SK-N-SH (cell line): ENCODE results near the gene MYLK. TPM values are rescaled to one million over a fixed set of nuclear protein-coding genes. Genes with fewer than 3 reads are reported as not detected.

Experiments
- CTCF ChIA-PET: fragments of 300-600, 350-600 bp; formaldehyde crosslinking; extraction: SDS; loops from one replicate; lab custom pipeline; 2021; lab: Yijun Ruan, JAX
- POLR2A ChIA-PET: fragments of 350-600 bp; sonication (Branson Sonifier 250); formaldehyde crosslinking; extraction: SDS; loops from one replicate; lab custom pipeline; 2020; ENCODE audit warnings: antibody characterized with exemption, inconsistent platforms; lab: Yijun Ruan, JAX
- DNase-seq: peaks from one replicate; pipeline ENCODE4 v3.0.0; 2012
- H2AFZ ChIP-seq: fragments of 200-600 bp; sonication (generic); 2 replicates; pipeline ENCODE4 v1.8.1; 2016; ENCODE audit warnings: antibody characterized with exemption, mild to moderate bottlenecking, low read depth
- H3F3A ChIP-seq: fragments of 200-600 bp; sonication (generic); replicated peaks from 2 replicates; pipeline ENCODE3; 2016; ENCODE audit warnings: antibody characterized with exemption, mild to moderate bottlenecking; ENCODE audit not compliant: insufficient read depth
- H3K27ac ChIP-seq, 2 experiments: fragments of 200-500 bp in 1 of 2; fragments of 200-600 bp in 1 of 2; sonication (Bioruptor generic) in 1 of 2; sonication (generic), shearing (Covaris generic) in 1 of 2; 2 replicates each; pipeline versions ENCODE4 v1.5.1 to v1.6.1; 2014 to 2016; ENCODE audit warnings: low read depth in 2 of 2, inconsistent platforms in 1 of 2, low read length in 1 of 2, mild to moderate bottlenecking in 1 of 2, mixed read lengths in 1 of 2
- H3K27me3 ChIP-seq: fragments of 200-600 bp; sonication (generic), shearing (Covaris generic); 2 replicates; pipeline ENCODE4 v1.6.1; 2016; ENCODE audit warnings: mixed run types; ENCODE audit not compliant: insufficient read depth
- H3K36me3 ChIP-seq, 2 experiments: fragments of 200-500 bp in 1 of 2; fragments of 200-600 bp in 1 of 2; sonication (Bioruptor generic) in 1 of 2; sonication (generic) in 1 of 2; replicated peaks in 1 of 2; 2 replicates each; pipeline versions ENCODE3 to v1.5.1; 2014 to 2016; ENCODE audit warnings: low read length in 1 of 2, mild to moderate bottlenecking in 1 of 2; ENCODE audit not compliant: insufficient read depth in 2 of 2, control insufficient read depth in 1 of 2
- H3K4me1 ChIP-seq, 2 experiments: fragments of 200-500 bp in 1 of 2; fragments of 200-600 bp in 1 of 2; sonication (Bioruptor generic) in 1 of 2; sonication (generic), shearing (Covaris generic) in 1 of 2; 2 replicates each; pipeline versions ENCODE4 v1.5.1 to v1.6.1; 2014 to 2016; ENCODE audit warnings: low read depth in 1 of 2, low read length in 1 of 2, mixed run types in 1 of 2; ENCODE audit not compliant: insufficient read depth in 2 of 2, control insufficient read depth in 1 of 2
- H3K4me2 ChIP-seq: fragments of 200-600 bp; sonication (generic), shearing (Covaris generic); 2 replicates; pipeline ENCODE4 v1.6.1; 2017; ENCODE audit warnings: mixed run types
- H3K4me3 ChIP-seq, 2 experiments: fragments of 200-500 bp in 1 of 2; fragments of 200-600 bp in 1 of 2; sonication (Bioruptor generic) in 1 of 2; sonication (generic), shearing (Covaris generic) in 1 of 2; 2 replicates each; pipeline versions ENCODE4 v1.5.1 to v1.8.1; 2014 to 2016; ENCODE audit warnings: low read depth in 2 of 2, inconsistent platforms in 1 of 2, low read length in 1 of 2, mild to moderate bottlenecking in 1 of 2, mixed read lengths in 1 of 2, moderate library complexity in 1 of 2
- H3K79me2 ChIP-seq: fragments of 200-600 bp; sonication (generic); 2 replicates; pipeline ENCODE4 v1.8.1; 2017; ENCODE audit warnings: mild to moderate bottlenecking; ENCODE audit not compliant: insufficient read depth
- H3K9ac ChIP-seq: fragments of 200-600 bp; sonication (generic); 2 replicates; pipeline ENCODE4 v1.6.1; 2017; ENCODE audit warnings: mixed run types
- H3K9me2 ChIP-seq: fragments of 200-600 bp; sonication (generic); 2 replicates; pipeline ENCODE4 v1.6.1; 2017; ENCODE audit warnings: mixed run types
- H3K9me3 ChIP-seq: fragments of 200-600 bp; sonication (generic); 2 replicates; pipeline ENCODE4 v1.6.1; 2017; ENCODE audit warnings: mixed run types, mild to moderate bottlenecking, moderate library complexity
- H4K20me1 ChIP-seq: fragments of 200-600 bp; sonication (generic); 2 replicates; pipeline ENCODE4 v1.6.1; 2017; ENCODE audit warnings: mild to moderate bottlenecking, mixed run types; ENCODE audit not compliant: insufficient read depth
- CTCF ChIP-seq: fragments of 200-600 bp; sonication (generic); IDR thresholded peaks from 2 replicates; pipeline ENCODE4 v1.6.1; 2017; ENCODE audit warnings: antibody characterized with exemption, mild to moderate bottlenecking, moderate library complexity
- ELF1 ChIP-seq: IDR thresholded peaks from 2 replicates; pipeline ENCODE4 v1.4.0; 2012
- EP300 ChIP-seq, 2 experiments: IDR thresholded peaks; 2 replicates each; pipeline versions ENCODE4 v1.4.0 to v1.6.1; 2012; ENCODE audit warnings: borderline replicate concordance in 1 of 2, low read depth in 1 of 2, low read length in 1 of 2
- EZH2phosphoT487 ChIP-seq: fragments of 200-600 bp; sonication (generic); IDR thresholded peaks from 2 replicates; pipeline ENCODE4 v1.6.1; 2017; ENCODE audit warnings: low read depth, mixed run types, mild to moderate bottlenecking, antibody characterized with exemption, moderate library complexity, borderline replicate concordance
- FOSL2 ChIP-seq: IDR thresholded peaks from 2 replicates; pipeline ENCODE4 v1.4.0; 2012; ENCODE audit warnings: low read depth, mild to moderate bottlenecking, moderate library complexity, borderline replicate concordance
- FOXM1 ChIP-seq: IDR thresholded peaks from 2 replicates; pipeline ENCODE4 v1.4.0; 2012; ENCODE audit warnings: low read depth, mild to moderate bottlenecking
- GABPA ChIP-seq: IDR thresholded peaks from 2 replicates; pipeline ENCODE4 v1.4.0; 2012; ENCODE audit warnings: low read depth, mild to moderate bottlenecking
- GATA2 ChIP-seq: sonication (generic); formaldehyde crosslinking; IDR thresholded peaks from 2 replicates; pipeline ENCODE4 v1.5.0; 2020; ENCODE audit warnings: mild to moderate bottlenecking, missing genetic modification reagents
- JUND ChIP-seq: IDR thresholded peaks from 2 replicates; pipeline ENCODE4 v1.4.0; 2012
- MEF2A ChIP-seq: IDR thresholded peaks from 2 replicates; pipeline ENCODE4 v1.4.0; 2012; ENCODE audit warnings: low read depth, borderline replicate concordance
- NRF1 ChIP-seq: IDR thresholded peaks from 2 replicates; pipeline ENCODE4 v1.6.1; 2012; ENCODE audit warnings: low read depth, mild to moderate bottlenecking, low read length
- RAD21 ChIP-seq: IDR thresholded peaks from 2 replicates; pipeline ENCODE4 v1.6.1; 2012; ENCODE audit warnings: mild to moderate bottlenecking, low read length
- RCOR1 ChIP-seq: fragments of 150-350 bp; IDR thresholded peaks from 2 replicates; pipeline ENCODE4 v1.6.1; 2017; ENCODE audit warnings: antibody characterized with exemption, low read length
- RXRA ChIP-seq: IDR thresholded peaks from 2 replicates; pipeline ENCODE4 v1.4.0; 2012; ENCODE audit warnings: low read depth, mild to moderate bottlenecking, borderline replicate concordance
- SIN3A ChIP-seq: IDR thresholded peaks from 2 replicates; pipeline ENCODE4 v1.6.1; 2012; ENCODE audit warnings: low read depth, mild to moderate bottlenecking, low read length, moderate library complexity, borderline replicate concordance
- TAF1 ChIP-seq: IDR thresholded peaks from 2 replicates; pipeline ENCODE4 v1.6.1; 2012; ENCODE audit warnings: low read depth, mild to moderate bottlenecking, low read length, moderate library complexity, borderline replicate concordance
- TCF12 ChIP-seq: IDR thresholded peaks from 2 replicates; pipeline ENCODE4 v1.4.0; 2012
- WGBS: methylation state at CpG from one replicate; pipeline ENCODE4 v1.1.6; 2017; ENCODE audit warnings: low lambda C conversion rate; 5-methylcytosine and 5-hydroxymethylcytosine counted together
- polyA plus RNA-seq, 3 experiments: library from polyadenylated mRNA; depleted of rRNA; stranded (reverse); fragments of >200 nt; gene quantifications; 2 replicates each; pipeline ENCODE4 v1.2.3, GENCODE V29; 2012
- TF ChIP-seq, protein P1 (sequence below): fragments of 150-350 bp; IDR thresholded peaks from 2 replicates; pipeline ENCODE4 v1.6.1; 2016; ENCODE audit warnings: mild to moderate bottlenecking, low read depth, low read length
- TF ChIP-seq, protein P2 (sequence below): IDR thresholded peaks from 2 replicates; pipeline ENCODE4 v1.4.0; 2012; ENCODE audit warnings: low read depth
- TF ChIP-seq, protein P3 (sequence below): IDR thresholded peaks from 2 replicates; pipeline ENCODE4 v1.6.1; 2012; ENCODE audit warnings: mild to moderate bottlenecking, low read depth, low read length, moderate library complexity

Gene MYLK
- polyA plus RNA-seq, 1 of the 3 experiments (the other 2 are of a cell fraction), result 272 TPM

- DNase-seq, result no peak
- Histone ChIP-seq H3K4me1 (peaks cover 15 to 56% of the 10 kb centered on the region in 2 experiments), H3K4me2 (0 out of 2 replicates have a peak overlapping the region, but pooled peaks have one; percentile 8), H3K9me3 (no peaks in the 10 kb centered on the region), H3K36me3 (peaks cover 44 to 45% of the 10 kb centered on the region in 2 experiments), H3K4me3 (no peak overlapping the region), H2AFZ (no peak overlapping the region), H3K27ac (peak overlapping the region; percentile 39 to 86; a peak in 3 of 4 replicates), H3K9me2 (no peaks in the 10 kb centered on the region), H3K79me2 (peaks cover 66% of the 10 kb centered on the region), H4K20me1 (no peaks in the 10 kb centered on the region), H3K9ac (no peak overlapping the region), H3F3A (peaks cover 19% of the 10 kb centered on the region), H3K27me3 (no peaks in the 10 kb centered on the region)
- ChIA-PET CTCF (interaction anchor here (0.7 to 1.6 kb wide), 3 partner anchors 29 to 867 kb away, joined by 3 to 4 read pairs (median 3); no protein-coding TSS in a partner anchor), POLR2A (no interaction called here)
- no peak for TF ChIP-seq EP300 (IDR thresholded peaks at IDR 0.05; ENCODE audit: borderline replicate concordance in 1 of 2, low read depth in 1 of 2, low read length in 1 of 2)
- 97% methylated on average over 8 of the region's 8 CpGs for WGBS
Measured at GRCh38 chr3:123752228-123752627, 131.9 kb downstream of the MYLK start.

- Histone ChIP-seq H3F3A (peaks cover 19% of the 10 kb centered on the region), H3K79me2 (peaks cover 58% of the 10 kb centered on the region), H3K4me1 (peaks cover 11 to 48% of the 10 kb centered on the region in 2 experiments), H2AFZ (no peak overlapping the region), H3K9ac (peak overlapping the region; percentile 50), H3K9me2 (no peaks in the 10 kb centered on the region), H3K36me3 (peaks cover 49 to 51% of the 10 kb centered on the region in 2 experiments), H4K20me1 (no peaks in the 10 kb centered on the region), H3K27me3 (no peaks in the 10 kb centered on the region), H3K4me2 (0 out of 2 replicates have a peak overlapping the region, but pooled peaks have one; percentile 8), H3K4me3 (no peak overlapping the region), H3K9me3 (no peaks in the 10 kb centered on the region), H3K27ac (peak overlapping the region; percentile 86 to 91)
- POLR2A ChIA-PET, result no interaction called here
- WGBS, result 26% methylated on average over 3 of the region's 3 CpGs
- CTCF ChIA-PET, result interaction anchor here (1.6 kb wide), 1 partner anchor 28 kb away, joined by 4 read pairs; no protein-coding TSS in a partner anchor
- DNase-seq, result no peak
- TF ChIP-seq FOSL2, result peak; percentile 57; the same call in 1 of the 2 replicates
- no peak for TF ChIP-seq EZH2phosphoT487
- no peak for TF ChIP-seq RAD21
- TF ChIP-seq, protein P1, sequence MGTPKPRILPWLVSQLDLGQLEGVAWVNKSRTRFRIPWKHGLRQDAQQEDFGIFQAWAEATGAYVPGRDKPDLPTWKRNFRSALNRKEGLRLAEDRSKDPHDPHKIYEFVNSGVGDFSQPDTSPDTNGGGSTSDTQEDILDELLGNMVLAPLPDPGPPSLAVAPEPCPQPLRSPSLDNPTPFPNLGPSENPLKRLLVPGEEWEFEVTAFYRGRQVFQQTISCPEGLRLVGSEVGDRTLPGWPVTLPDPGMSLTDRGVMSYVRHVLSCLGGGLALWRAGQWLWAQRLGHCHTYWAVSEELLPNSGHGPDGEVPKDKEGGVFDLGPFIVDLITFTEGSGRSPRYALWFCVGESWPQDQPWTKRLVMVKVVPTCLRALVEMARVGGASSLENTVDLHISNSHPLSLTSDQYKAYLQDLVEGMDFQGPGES, result no peak
- no peak for TF ChIP-seq RCOR1
- no peak for TF ChIP-seq SIN3A
- no peak for TF ChIP-seq CTCF
- TF ChIP-seq TAF1, result no peak
- TF ChIP-seq MEF2A, result peak; percentile 47; the same call in 1 of the 2 replicates
- peak; percentile 81; the same call in 1 of the 2 replicates for TF ChIP-seq FOXM1
- TF ChIP-seq ELF1, result no peak
- peak in 1 of 2 experiments; percentile 96; a peak in 2 of 4 replicates for TF ChIP-seq EP300 (IDR thresholded peaks at IDR 0.05; ENCODE audit: borderline replicate concordance in 1 of 2, low read depth in 1 of 2, low read length in 1 of 2)
- no peak for TF ChIP-seq NRF1
- TF ChIP-seq, protein P2, sequence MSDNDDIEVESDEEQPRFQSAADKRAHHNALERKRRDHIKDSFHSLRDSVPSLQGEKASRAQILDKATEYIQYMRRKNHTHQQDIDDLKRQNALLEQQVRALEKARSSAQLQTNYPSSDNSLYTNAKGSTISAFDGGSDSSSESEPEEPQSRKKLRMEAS, result peak; percentile 92
- TF ChIP-seq, protein P3, sequence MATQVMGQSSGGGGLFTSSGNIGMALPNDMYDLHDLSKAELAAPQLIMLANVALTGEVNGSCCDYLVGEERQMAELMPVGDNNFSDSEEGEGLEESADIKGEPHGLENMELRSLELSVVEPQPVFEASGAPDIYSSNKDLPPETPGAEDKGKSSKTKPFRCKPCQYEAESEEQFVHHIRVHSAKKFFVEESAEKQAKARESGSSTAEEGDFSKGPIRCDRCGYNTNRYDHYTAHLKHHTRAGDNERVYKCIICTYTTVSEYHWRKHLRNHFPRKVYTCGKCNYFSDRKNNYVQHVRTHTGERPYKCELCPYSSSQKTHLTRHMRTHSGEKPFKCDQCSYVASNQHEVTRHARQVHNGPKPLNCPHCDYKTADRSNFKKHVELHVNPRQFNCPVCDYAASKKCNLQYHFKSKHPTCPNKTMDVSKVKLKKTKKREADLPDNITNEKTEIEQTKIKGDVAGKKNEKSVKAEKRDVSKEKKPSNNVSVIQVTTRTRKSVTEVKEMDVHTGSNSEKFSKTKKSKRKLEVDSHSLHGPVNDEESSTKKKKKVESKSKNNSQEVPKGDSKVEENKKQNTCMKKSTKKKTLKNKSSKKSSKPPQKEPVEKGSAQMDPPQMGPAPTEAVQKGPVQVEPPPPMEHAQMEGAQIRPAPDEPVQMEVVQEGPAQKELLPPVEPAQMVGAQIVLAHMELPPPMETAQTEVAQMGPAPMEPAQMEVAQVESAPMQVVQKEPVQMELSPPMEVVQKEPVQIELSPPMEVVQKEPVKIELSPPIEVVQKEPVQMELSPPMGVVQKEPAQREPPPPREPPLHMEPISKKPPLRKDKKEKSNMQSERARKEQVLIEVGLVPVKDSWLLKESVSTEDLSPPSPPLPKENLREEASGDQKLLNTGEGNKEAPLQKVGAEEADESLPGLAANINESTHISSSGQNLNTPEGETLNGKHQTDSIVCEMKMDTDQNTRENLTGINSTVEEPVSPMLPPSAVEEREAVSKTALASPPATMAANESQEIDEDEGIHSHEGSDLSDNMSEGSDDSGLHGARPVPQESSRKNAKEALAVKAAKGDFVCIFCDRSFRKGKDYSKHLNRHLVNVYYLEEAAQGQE, result no peak
- no peak for TF ChIP-seq GABPA
- TF ChIP-seq GATA2 (CRISPR knock-in tag), result no peak
- TF ChIP-seq JUND, result peak; percentile 82
- TF ChIP-seq TCF12, result peak; percentile 91
- TF ChIP-seq RXRA, result peak; percentile 46; the same call in 1 of the 2 replicates
Measured at GRCh38 chr3:123751433-123751832, 132.7 kb downstream of the MYLK start.
